ENCODE results near the gene PEX1. TPM values are rescaled to one million over a fixed set of nuclear protein-coding genes. Genes with fewer than 3 reads are reported as not detected.
A peak's percentile ranks its signal among the peaks of the same experiment; 100 is the strongest.
"Not testable (repeated sequence)": the region's sequence is repeated elsewhere in the genome, so short reads cannot be mapped to it uniquely, and the experiment has no call there.

The PEX1 gene
- total RNA-seq, 1 donor from 2014 or later, result 16.2 TPM

GRCh38 chr7:92478711-92479110 is 49.6 kb downstream of the PEX1 start:
- TF ChIP-seq CTCF (IDR thresholded peaks at IDR 0.05), result no peak
- peaks cover 2% of the 10 kb centered on the region for H3K36me3 Mint-ChIP-seq (ENCODE audit: unreplicated experiment)
- H3K27me3 Mint-ChIP-seq (ENCODE audit: unreplicated experiment), result no peaks in the 10 kb centered on the region
- no peak overlapping the region for H3K27ac Mint-ChIP-seq (ENCODE audit: unreplicated experiment)
- no peak for DNase-seq (ENCODE audit: extremely low spot score, unreplicated experiment)
- no peak overlapping the region for H3K4me3 Mint-ChIP-seq (ENCODE audit: unreplicated experiment)
- no peaks in the 10 kb centered on the region for H3K9me3 Mint-ChIP-seq (ENCODE audit: unreplicated experiment)
- H3K4me1 Mint-ChIP-seq (ENCODE audit: unreplicated experiment), result no peaks in the 10 kb centered on the region

- Mint-ChIP-seq H3K4me1 (ENCODE audit: unreplicated experiment) (no peaks in the 10 kb centered on the region), H3K9me3 (ENCODE audit: unreplicated experiment) (no peaks in the 10 kb centered on the region), H3K27ac (ENCODE audit: unreplicated experiment) (no peak overlapping the region), H3K36me3 (ENCODE audit: unreplicated experiment) (peaks cover 2% of the 10 kb centered on the region), H3K4me3 (ENCODE audit: unreplicated experiment) (no peak overlapping the region), H3K27me3 (ENCODE audit: unreplicated experiment) (no peaks in the 10 kb centered on the region)
- no peak for TF ChIP-seq CTCF (IDR thresholded peaks at IDR 0.05)
- DNase-seq (ENCODE audit: extremely low spot score, unreplicated experiment), result no peak
Measured at GRCh38 chr7:92478095-92478494, 50.2 kb downstream of the PEX1 start.

DNA sequence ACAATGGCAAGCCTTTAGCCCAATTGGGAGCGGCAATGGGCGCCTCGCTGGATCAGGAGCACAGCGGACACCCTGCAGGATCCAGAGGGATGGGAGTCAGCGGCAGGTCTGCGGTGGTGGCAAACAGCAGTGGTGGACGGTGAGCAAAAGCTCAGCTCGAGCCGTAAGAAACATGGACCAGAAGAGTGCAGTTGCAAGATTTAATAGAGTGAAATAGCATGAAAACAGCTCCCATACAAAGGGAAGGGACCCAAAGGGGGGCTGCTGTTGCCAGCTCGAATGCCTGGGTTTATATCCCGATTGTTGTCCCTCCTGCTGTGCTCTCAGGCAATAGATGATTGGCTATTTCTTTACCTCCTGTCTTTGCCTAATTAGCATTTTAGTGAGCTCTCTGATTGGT is 50.6 kb downstream of the PEX1 start, which contains the start of gene ERVW-1:
TSS of gene ERVW-1 (minus strand) at position 266 of the 400 bp plus-strand sequence. CDS start 7,565 bp downstream, outside the sequence.
- peak; percentile 67 for DNase-seq (ENCODE audit: extremely low spot score, unreplicated experiment)
- not testable (repeated sequence) for H3K27me3 Mint-ChIP-seq (ENCODE audit: unreplicated experiment); H3K9me3 Mint-ChIP-seq (ENCODE audit: unreplicated experiment); H3K4me3 Mint-ChIP-seq (ENCODE audit: unreplicated experiment); H3K4me1 Mint-ChIP-seq (ENCODE audit: unreplicated experiment); H3K27ac Mint-ChIP-seq (ENCODE audit: unreplicated experiment); H3K36me3 Mint-ChIP-seq (ENCODE audit: unreplicated experiment)

- not testable (repeated sequence) for H3K9me3 Mint-ChIP-seq (ENCODE audit: unreplicated experiment); H3K36me3 Mint-ChIP-seq (ENCODE audit: unreplicated experiment); H3K4me3 Mint-ChIP-seq (ENCODE audit: unreplicated experiment); H3K4me1 Mint-ChIP-seq (ENCODE audit: unreplicated experiment); H3K27ac Mint-ChIP-seq (ENCODE audit: unreplicated experiment); H3K27me3 Mint-ChIP-seq (ENCODE audit: unreplicated experiment)
- peak; percentile 23 for DNase-seq (ENCODE audit: extremely low spot score, unreplicated experiment)
Measured at GRCh38 chr7:92475851-92476590, 52.3 kb downstream of the PEX1 start.

- not testable (repeated sequence) for H3K27ac Mint-ChIP-seq (ENCODE audit: unreplicated experiment); H3K27me3 Mint-ChIP-seq (ENCODE audit: unreplicated experiment); H3K36me3 Mint-ChIP-seq (ENCODE audit: unreplicated experiment); H3K9me3 Mint-ChIP-seq (ENCODE audit: unreplicated experiment); H3K4me3 Mint-ChIP-seq (ENCODE audit: unreplicated experiment); H3K4me1 Mint-ChIP-seq (ENCODE audit: unreplicated experiment)
- DNase-seq (ENCODE audit: extremely low spot score, unreplicated experiment), result peak; percentile 15
Measured at GRCh38 chr7:92475261-92475770, 53.0 kb downstream of the PEX1 start.

- not testable (repeated sequence) for H3K36me3 Mint-ChIP-seq (ENCODE audit: unreplicated experiment); H3K27me3 Mint-ChIP-seq (ENCODE audit: unreplicated experiment); H3K9me3 Mint-ChIP-seq (ENCODE audit: unreplicated experiment); H3K27ac Mint-ChIP-seq (ENCODE audit: unreplicated experiment); H3K4me1 Mint-ChIP-seq (ENCODE audit: unreplicated experiment); H3K4me3 Mint-ChIP-seq (ENCODE audit: unreplicated experiment); DNase-seq (ENCODE audit: extremely low spot score, unreplicated experiment)
Measured at GRCh38 chr7:92473989-92474388, 54.3 kb downstream of the PEX1 start.

DNA sequence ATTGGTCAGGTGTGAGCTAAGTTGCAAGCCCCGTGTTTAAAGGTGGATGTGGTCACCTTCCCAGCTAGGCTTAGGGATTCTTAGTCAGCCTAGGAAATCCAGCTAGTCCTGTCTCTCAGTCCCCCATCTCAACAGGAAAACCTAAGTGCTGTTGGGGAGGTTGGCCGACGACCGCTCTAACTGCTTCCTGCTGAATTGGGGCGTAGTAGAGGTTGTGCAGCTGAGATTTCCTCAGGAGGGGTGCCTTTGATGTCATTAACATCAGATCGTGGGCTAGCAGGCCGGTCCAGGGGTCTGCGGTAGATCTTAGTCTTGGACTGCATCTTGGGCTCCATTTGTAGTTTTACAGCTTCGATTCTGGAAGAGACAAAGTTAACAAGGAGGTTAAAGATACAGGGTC is 59.7 kb downstream of the PEX1 start:
- not testable (repeated sequence) for H3K4me3 Mint-ChIP-seq (ENCODE audit: unreplicated experiment); H3K27me3 Mint-ChIP-seq (ENCODE audit: unreplicated experiment); DNase-seq (ENCODE audit: extremely low spot score, unreplicated experiment); H3K9me3 Mint-ChIP-seq (ENCODE audit: unreplicated experiment); H3K27ac Mint-ChIP-seq (ENCODE audit: unreplicated experiment); H3K4me1 Mint-ChIP-seq (ENCODE audit: unreplicated experiment)
- H3K36me3 Mint-ChIP-seq (ENCODE audit: unreplicated experiment), result peaks cover 15% of the 10 kb centered on the region
